ENCODE measurements around the gene FEN1.

DNA sequence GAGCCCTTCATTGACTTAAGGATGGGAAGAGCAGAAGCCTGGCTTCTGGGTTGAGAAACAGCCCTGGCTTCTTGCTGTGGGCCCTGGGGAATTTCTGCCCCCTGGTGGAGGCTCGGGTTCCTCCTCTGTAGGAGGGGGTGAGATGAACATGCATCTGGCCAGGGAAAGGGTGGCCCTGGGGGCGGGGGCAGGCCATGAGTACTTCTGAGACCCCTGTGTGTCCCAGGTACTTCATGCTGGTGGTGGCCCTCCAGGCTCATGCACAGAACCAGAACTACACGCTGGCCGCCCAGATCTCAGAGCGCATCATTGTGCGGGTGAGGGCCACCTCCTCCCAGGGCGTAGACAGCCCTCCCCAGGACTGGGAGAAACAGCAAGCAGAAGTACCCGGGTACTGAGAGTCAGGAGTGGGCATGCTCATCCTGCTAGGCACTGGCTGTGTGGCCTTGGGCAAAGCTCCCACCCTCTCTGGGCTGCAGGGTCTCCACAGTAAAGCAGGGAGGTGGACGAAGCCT lies 16.1 kb upstream of the FEN1 start:
- TF ChIP-seq CHD1 (IDR thresholded peaks at IDR 0.05; ENCODE audit: low read depth, low read length), result no peak
- no peak for TF ChIP-seq MAFK (IDR thresholded peaks at IDR 0.05; ENCODE audit: low read depth, low read length)
- TF ChIP-seq, protein P1, sequence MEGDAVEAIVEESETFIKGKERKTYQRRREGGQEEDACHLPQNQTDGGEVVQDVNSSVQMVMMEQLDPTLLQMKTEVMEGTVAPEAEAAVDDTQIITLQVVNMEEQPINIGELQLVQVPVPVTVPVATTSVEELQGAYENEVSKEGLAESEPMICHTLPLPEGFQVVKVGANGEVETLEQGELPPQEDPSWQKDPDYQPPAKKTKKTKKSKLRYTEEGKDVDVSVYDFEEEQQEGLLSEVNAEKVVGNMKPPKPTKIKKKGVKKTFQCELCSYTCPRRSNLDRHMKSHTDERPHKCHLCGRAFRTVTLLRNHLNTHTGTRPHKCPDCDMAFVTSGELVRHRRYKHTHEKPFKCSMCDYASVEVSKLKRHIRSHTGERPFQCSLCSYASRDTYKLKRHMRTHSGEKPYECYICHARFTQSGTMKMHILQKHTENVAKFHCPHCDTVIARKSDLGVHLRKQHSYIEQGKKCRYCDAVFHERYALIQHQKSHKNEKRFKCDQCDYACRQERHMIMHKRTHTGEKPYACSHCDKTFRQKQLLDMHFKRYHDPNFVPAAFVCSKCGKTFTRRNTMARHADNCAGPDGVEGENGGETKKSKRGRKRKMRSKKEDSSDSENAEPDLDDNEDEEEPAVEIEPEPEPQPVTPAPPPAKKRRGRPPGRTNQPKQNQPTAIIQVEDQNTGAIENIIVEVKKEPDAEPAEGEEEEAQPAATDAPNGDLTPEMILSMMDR (IDR thresholded peaks at IDR 0.05; ENCODE audit: control extremely low read depth in 1 of 3, insufficient read depth in 1 of 3, low read depth in 1 of 3, low read length in 3 of 3), result peak; percentile 76 to 89 (median 80)
- no peak for TF ChIP-seq NRF1 (IDR thresholded peaks at IDR 0.05; ENCODE audit: low read depth, low read length)
- TF ChIP-seq, protein P2, sequence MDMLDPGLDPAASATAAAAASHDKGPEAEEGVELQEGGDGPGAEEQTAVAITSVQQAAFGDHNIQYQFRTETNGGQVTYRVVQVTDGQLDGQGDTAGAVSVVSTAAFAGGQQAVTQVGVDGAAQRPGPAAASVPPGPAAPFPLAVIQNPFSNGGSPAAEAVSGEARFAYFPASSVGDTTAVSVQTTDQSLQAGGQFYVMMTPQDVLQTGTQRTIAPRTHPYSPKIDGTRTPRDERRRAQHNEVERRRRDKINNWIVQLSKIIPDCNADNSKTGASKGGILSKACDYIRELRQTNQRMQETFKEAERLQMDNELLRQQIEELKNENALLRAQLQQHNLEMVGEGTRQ (IDR thresholded peaks at IDR 0.05; ENCODE audit: low read length), result no peak
- no peak for TF ChIP-seq RFX5 (IDR thresholded peaks at IDR 0.05; ENCODE audit: borderline replicate concordance, low read depth, low read length)
- no peak for TF ChIP-seq KDM1A (IDR thresholded peaks at IDR 0.05; ENCODE audit: borderline replicate concordance, low read length)
- TF ChIP-seq EZH2 (IDR thresholded peaks at IDR 0.05; ENCODE audit: low read depth, low read length, severe bottlenecking), result no peak
